ENCODE results near the gene ATRAID.

- TF ChIP-seq CTCF (IDR thresholded peaks at IDR 0.05): peak in 1 of 2 donors; percentile 62
- no peak for TF ChIP-seq POLR2A (IDR thresholded peaks at IDR 0.05)
- no peak for TF ChIP-seq POLR2AphosphoS5 (IDR thresholded peaks at IDR 0.05)
- no peak for TF ChIP-seq EP300 (IDR thresholded peaks at IDR 0.05)
Measured at GRCh38 chr2:27249891-27250651, 38.2 kb downstream of the ATRAID start.
